IMR-90 (cell line): ENCODE data around the gene KRTAP10-7.

Experiments
- BHLHE40 ChIP-seq: fragments of 150-350 bp; IDR thresholded peaks from 2 replicates; pipeline ENCODE4 v1.6.1; 2016; ENCODE audit warnings: mild to moderate bottlenecking, low read depth, low read length
- CEBPB ChIP-seq: IDR thresholded peaks from 2 replicates; pipeline ENCODE4 v1.6.1; 2012; ENCODE audit warnings: low read depth, low read length, improper control_type of control experiment
- CHD1 ChIP-seq: IDR thresholded peaks from 2 replicates; pipeline ENCODE4 v1.6.1; 2012; ENCODE audit warnings: low read depth, low read length, improper control_type of control experiment
- FOS ChIP-seq: fragments of 150-350 bp; IDR thresholded peaks from 2 replicates; pipeline ENCODE4 v1.6.1; 2016; ENCODE audit warnings: low read depth, low read length
- MAFK ChIP-seq: IDR thresholded peaks from 2 replicates; pipeline ENCODE4 v1.6.1; 2012; ENCODE audit warnings: low read depth, low read length, improper control_type of control experiment
- MAZ ChIP-seq: IDR thresholded peaks from 2 replicates; pipeline ENCODE4 v1.6.1; 2012; ENCODE audit warnings: low read depth, mild to moderate bottlenecking, low read length, improper control_type of control experiment, moderate library complexity, borderline replicate concordance
- POLR2A ChIP-seq: IDR thresholded peaks from 2 replicates; pipeline ENCODE4 v1.6.1; 2012; ENCODE audit warnings: mild to moderate bottlenecking, low read depth, low read length
- RAD21 ChIP-seq: IDR thresholded peaks from 2 replicates; pipeline ENCODE4 v1.6.1; 2012; ENCODE audit warnings: low read length, improper control_type of control experiment
- RFX5 ChIP-seq: IDR thresholded peaks from 2 replicates; pipeline ENCODE4 v1.8.0; 2012; ENCODE audit warnings: low read depth, mild to moderate bottlenecking, low read length, moderate library complexity
- SMC3 ChIP-seq: fragments of 150-350 bp; IDR thresholded peaks from 2 replicates; pipeline ENCODE4 v1.6.1; 2016; ENCODE audit warnings: low read depth, mild to moderate bottlenecking, antibody characterized with exemption, low read length, moderate library complexity
- TF ChIP-seq, protein P1 (sequence below): conservative IDR thresholded peaks from 2 replicates; pipeline ENCODE4 v1.5.1; 2012; ENCODE audit warnings: mild to moderate bottlenecking, low read depth, low read length, improper control_type of control experiment
- TF ChIP-seq, protein P2 (sequence below): fragments of 150-350 bp; IDR thresholded peaks from 2 replicates; pipeline ENCODE4 v1.6.1; 2016; ENCODE audit warnings: low read depth, mild to moderate bottlenecking, low read length, moderate library complexity, borderline replicate concordance
- TF ChIP-seq, protein P3 (sequence below): fragments of 150-350 bp; IDR thresholded peaks from 2 replicates; pipeline ENCODE4 v1.6.1; 2017; ENCODE audit warnings: mild to moderate bottlenecking, antibody characterized with exemption, low read length, low read depth

DNA sequence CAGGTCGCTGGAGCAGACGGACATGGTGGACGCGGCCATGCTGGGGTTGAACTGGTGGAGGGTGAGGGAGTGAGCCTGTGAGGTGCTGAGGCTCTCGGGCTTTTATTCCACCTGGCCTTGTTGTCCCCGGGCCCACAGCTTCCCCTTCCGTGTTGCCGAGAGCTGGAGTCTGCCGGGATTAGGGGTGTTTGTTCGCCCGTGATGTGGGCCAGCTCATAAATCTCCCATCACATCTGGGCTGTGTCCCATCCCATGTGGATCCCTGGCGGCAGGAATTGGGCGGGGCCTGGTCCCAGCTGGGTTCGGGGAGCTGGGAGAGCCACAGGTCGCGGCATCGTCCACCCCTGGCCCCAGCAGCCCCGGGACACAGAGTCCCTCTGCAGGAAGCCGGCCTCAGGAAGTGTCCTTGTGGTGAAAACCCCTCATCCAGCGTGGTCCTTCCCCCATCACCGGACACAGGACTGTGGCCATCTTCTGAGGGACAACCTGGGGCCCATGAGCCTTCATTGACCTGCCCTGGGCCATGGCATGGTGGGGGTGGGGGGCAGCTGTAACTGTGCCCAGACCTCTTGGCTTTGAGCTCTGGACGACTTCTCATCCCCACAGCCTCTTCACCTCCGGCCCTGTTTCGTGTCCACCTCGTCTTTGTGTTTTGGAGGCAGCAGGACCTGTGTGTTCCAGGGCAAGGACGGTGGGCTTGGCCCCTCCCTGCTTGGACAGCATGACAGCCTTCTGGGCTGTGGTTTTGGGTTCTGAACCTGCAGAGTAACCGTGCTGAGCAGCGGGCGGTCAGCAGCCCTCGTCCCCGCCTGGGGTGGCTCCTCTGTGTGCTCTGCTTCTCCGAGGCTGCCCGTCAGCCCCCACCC, 7.7 kb upstream of the KRTAP10-7 start, which contains the start of gene KRTAP10-6:
- TF ChIP-seq, protein P1, sequence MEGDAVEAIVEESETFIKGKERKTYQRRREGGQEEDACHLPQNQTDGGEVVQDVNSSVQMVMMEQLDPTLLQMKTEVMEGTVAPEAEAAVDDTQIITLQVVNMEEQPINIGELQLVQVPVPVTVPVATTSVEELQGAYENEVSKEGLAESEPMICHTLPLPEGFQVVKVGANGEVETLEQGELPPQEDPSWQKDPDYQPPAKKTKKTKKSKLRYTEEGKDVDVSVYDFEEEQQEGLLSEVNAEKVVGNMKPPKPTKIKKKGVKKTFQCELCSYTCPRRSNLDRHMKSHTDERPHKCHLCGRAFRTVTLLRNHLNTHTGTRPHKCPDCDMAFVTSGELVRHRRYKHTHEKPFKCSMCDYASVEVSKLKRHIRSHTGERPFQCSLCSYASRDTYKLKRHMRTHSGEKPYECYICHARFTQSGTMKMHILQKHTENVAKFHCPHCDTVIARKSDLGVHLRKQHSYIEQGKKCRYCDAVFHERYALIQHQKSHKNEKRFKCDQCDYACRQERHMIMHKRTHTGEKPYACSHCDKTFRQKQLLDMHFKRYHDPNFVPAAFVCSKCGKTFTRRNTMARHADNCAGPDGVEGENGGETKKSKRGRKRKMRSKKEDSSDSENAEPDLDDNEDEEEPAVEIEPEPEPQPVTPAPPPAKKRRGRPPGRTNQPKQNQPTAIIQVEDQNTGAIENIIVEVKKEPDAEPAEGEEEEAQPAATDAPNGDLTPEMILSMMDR = no peak
- TF ChIP-seq FOS = no peak
- no peak for TF ChIP-seq CHD1
- TF ChIP-seq MAZ = no peak
- TF ChIP-seq RFX5 = no peak
- no peak for TF ChIP-seq POLR2A
- TF ChIP-seq, protein P2, sequence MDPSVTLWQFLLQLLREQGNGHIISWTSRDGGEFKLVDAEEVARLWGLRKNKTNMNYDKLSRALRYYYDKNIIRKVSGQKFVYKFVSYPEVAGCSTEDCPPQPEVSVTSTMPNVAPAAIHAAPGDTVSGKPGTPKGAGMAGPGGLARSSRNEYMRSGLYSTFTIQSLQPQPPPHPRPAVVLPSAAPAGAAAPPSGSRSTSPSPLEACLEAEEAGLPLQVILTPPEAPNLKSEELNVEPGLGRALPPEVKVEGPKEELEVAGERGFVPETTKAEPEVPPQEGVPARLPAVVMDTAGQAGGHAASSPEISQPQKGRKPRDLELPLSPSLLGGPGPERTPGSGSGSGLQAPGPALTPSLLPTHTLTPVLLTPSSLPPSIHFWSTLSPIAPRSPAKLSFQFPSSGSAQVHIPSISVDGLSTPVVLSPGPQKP = no peak
- TF ChIP-seq MAFK = no peak
- no peak for TF ChIP-seq SMC3
- TF ChIP-seq BHLHE40 = no peak
- no peak for TF ChIP-seq RAD21
- TF ChIP-seq, protein P3, sequence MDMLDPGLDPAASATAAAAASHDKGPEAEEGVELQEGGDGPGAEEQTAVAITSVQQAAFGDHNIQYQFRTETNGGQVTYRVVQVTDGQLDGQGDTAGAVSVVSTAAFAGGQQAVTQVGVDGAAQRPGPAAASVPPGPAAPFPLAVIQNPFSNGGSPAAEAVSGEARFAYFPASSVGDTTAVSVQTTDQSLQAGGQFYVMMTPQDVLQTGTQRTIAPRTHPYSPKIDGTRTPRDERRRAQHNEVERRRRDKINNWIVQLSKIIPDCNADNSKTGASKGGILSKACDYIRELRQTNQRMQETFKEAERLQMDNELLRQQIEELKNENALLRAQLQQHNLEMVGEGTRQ = no peak
- TF ChIP-seq CEBPB = no peak
